ENCODE data around the gene LILRA1. TPM values are rescaled to one million over a fixed set of nuclear protein-coding genes. Genes with fewer than 3 reads are reported as not detected.

The LILRA1 gene
- total and polyA plus RNA-seq, 10 of the 15 experiments (the other 5 are each of a cell fraction or from before 2014, with no cell fraction given) = 0.04 TPM; not detected in 9

DNA sequence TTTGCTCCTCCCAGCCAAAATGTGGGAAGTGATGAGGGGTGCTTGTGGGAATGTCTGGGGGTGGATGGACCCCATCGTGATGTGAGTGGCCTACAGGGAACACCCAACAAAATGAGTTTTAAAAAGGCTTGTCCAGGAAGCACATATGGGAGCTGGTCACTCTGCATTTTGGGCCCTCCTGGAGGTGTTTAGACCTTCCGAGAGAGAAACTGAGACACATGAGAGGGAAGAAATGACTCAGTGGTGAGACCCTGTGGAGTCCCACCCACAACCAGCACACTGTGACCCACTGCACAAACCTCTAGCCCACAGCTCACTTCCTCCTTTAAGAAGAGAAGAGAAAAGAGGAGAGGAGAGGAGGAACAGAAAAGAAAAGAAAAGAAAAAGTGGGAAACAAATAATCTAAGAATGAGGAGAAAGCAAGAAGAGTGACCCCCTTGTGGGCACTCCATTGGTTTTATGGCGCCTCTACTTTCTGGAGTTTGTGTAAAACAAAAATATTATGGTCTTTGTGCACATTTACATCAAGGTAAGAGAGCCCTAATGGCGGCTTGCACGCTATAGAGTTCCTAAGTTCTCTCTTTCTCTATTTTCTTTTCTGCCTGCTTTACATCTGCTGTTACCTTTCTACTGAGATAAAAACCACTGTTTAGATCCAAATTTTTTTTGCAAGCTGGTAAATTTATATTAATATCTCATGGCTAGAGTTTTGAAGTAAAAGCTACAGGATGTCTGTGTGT is 23.6 kb downstream of the LILRA1 start (continued):
- TF ChIP-seq, protein P1, sequence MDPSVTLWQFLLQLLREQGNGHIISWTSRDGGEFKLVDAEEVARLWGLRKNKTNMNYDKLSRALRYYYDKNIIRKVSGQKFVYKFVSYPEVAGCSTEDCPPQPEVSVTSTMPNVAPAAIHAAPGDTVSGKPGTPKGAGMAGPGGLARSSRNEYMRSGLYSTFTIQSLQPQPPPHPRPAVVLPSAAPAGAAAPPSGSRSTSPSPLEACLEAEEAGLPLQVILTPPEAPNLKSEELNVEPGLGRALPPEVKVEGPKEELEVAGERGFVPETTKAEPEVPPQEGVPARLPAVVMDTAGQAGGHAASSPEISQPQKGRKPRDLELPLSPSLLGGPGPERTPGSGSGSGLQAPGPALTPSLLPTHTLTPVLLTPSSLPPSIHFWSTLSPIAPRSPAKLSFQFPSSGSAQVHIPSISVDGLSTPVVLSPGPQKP (IDR thresholded peaks at IDR 0.05; ENCODE audit: low read depth, low read length) = no peak
- TF ChIP-seq E4F1 (IDR thresholded peaks at IDR 0.05; ENCODE audit: borderline replicate concordance, partially characterized antibody) (no peak), YBX1 (IDR thresholded peaks at IDR 0.05) (no peak), CREB1 (IDR thresholded peaks at IDR 0.05; ENCODE audit: low read depth) (peak; percentile 12; the same call in 1 of the 2 replicates), YY1 (IDR thresholded peaks at IDR 0.05; ENCODE audit: low read depth, low read length) (peak; percentile 78), BACH1 (IDR thresholded peaks at IDR 0.05; ENCODE audit: borderline replicate concordance) (peak; percentile 95), IRF3 (IDR thresholded peaks at IDR 0.05) (no peak), RAD51 (IDR thresholded peaks at IDR 0.05) (no peak; the same call in 1 of the 2 replicates), NR2C2 (IDR thresholded peaks at IDR 0.05; ENCODE audit: borderline replicate concordance, control insufficient read depth, insufficient read length, low read depth) (no peak), CHD2 (IDR thresholded peaks at IDR 0.05; ENCODE audit: borderline replicate concordance, low read depth, low read length) (peak; percentile 69; the same call in 1 of the 2 replicates), SMAD1 (IDR thresholded peaks at IDR 0.05; ENCODE audit: low read depth, partially characterized antibody) (peak; percentile 82), ATF3 (IDR thresholded peaks at IDR 0.05; ENCODE audit: borderline replicate concordance, extremely low read depth, low read depth, low read length) (no peak), ZBTB11 (CRISPR knock-in tag; IDR thresholded peaks at IDR 0.05) (no peak), CREM (IDR thresholded peaks at IDR 0.05; ENCODE audit: low read depth) (peak; percentile 86), EGR1 (IDR thresholded peaks at IDR 0.05; ENCODE audit: borderline replicate concordance in 1 of 2, low read depth in 2 of 2, low read length in 2 of 2) (peak in 1 of 2 experiments; percentile 41; a peak in 1 of 3 replicates), FOS (IDR thresholded peaks at IDR 0.05; ENCODE audit: borderline replicate concordance, extremely low read depth, insufficient read length) (no peak), RELB (IDR thresholded peaks at IDR 0.05; ENCODE audit: low read depth) (peak; percentile 96)

All from GM12878 (cell line).